ENCODE data around the gene TSPAN18.

DNA sequence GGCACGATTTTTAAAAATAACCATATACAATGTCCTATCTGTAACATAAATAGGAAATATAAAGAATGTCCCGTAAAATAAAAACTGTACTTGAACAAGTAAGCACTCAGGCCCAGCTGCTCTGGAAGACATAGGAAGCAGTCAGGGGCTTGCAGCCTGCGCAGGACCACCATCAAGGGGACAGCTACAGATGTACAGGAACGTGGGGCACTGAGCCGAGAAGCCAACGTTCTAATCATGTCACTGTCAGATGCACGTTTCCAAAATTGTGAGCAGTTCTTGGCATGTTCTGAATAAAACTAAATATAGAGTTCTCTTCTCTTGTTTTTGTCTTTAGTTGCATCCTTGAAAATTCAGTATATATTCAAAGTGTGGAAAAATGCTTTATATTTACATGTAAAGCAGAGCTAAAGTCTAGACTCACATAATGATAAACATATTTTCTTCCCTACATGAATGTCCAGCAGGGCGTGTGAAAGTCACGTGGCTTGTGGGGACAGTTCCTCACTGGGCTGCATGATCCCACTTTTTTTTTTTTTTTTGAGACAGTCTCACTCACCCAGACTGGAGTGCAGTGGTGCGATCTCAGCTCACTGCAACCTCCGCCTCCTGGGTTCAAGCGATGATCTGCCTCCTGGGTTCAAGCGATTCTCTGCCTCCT lies 28.4 kb upstream of the TSPAN18 start:
- TF ChIP-seq, protein P1, sequence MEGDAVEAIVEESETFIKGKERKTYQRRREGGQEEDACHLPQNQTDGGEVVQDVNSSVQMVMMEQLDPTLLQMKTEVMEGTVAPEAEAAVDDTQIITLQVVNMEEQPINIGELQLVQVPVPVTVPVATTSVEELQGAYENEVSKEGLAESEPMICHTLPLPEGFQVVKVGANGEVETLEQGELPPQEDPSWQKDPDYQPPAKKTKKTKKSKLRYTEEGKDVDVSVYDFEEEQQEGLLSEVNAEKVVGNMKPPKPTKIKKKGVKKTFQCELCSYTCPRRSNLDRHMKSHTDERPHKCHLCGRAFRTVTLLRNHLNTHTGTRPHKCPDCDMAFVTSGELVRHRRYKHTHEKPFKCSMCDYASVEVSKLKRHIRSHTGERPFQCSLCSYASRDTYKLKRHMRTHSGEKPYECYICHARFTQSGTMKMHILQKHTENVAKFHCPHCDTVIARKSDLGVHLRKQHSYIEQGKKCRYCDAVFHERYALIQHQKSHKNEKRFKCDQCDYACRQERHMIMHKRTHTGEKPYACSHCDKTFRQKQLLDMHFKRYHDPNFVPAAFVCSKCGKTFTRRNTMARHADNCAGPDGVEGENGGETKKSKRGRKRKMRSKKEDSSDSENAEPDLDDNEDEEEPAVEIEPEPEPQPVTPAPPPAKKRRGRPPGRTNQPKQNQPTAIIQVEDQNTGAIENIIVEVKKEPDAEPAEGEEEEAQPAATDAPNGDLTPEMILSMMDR (IDR thresholded peaks at IDR 0.05; ENCODE audit: control extremely low read depth in 1 of 3, insufficient read depth in 1 of 3, low read depth in 1 of 3, low read length in 3 of 3) = no peak
- TF ChIP-seq TEAD4 (IDR thresholded peaks at IDR 0.05; ENCODE audit: low read depth, low read length) (no peak), RBBP5 (IDR thresholded peaks at IDR 0.05; ENCODE audit: borderline replicate concordance, low read depth, low read length) (no peak), SRF (IDR thresholded peaks at IDR 0.05; ENCODE audit: low read depth, low read length) (no peak), YY1 (IDR thresholded peaks at IDR 0.05; ENCODE audit: low read depth, low read length) (no peak), CEBPB (IDR thresholded peaks at IDR 0.05; ENCODE audit: low read depth, low read length) (no peak), POLR2AphosphoS5 (IDR thresholded peaks at IDR 0.05; ENCODE audit: low read depth, low read length) (no peak), POLR2A (IDR thresholded peaks at IDR 0.05; ENCODE audit: control extremely low read depth in 1 of 2, low read depth in 2 of 2, low read length in 2 of 2) (no peak)
- TF ChIP-seq, protein P2, sequence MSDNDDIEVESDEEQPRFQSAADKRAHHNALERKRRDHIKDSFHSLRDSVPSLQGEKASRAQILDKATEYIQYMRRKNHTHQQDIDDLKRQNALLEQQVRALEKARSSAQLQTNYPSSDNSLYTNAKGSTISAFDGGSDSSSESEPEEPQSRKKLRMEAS (IDR thresholded peaks at IDR 0.05) = no peak
